Right kidney (tissue), 1 donor: Measurements from ENCODE around the gene C1orf232.
A peak's percentile ranks its signal among the peaks of the same experiment; 100 is the strongest.

Source experiments
- DNase-seq: peaks from one replicate; pipeline ENCODE4 v3.0.0-alpha.2; 2016

C1orf232 gene

DNA sequence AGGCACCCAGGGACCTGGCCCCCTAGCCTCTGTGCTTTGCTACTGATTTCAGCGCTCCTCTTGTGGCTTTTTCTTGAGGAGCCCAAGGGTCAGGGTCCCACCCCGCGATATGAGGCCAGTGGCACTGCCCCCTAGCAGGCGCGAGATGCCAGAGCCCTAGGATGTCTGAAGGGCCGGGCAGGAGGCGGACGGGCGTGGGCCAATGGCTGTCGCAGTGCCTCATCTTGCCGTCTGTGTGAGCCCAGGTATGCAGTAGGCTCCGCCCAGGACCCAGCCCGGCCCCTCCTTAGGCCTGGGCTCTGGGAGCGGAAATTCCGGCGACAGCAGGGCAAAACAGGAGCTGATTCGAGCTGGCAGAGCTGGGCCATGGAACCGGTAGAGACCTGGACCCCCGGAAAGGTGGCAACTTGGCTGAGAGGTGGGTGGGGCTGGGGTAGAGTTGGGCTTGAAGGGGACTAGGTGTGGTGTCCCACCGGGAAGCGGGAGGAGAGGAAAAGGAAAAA lies 8.5 kb upstream of the C1orf232 start, which contains the start of gene CNKSR1:
Gene CNKSR1 (plus strand): TSS at position 310 of the 503 bp plus-strand sequence. CDS start 57 bp downstream, at position 367.
- peak; percentile 47 for DNase-seq

DNA sequence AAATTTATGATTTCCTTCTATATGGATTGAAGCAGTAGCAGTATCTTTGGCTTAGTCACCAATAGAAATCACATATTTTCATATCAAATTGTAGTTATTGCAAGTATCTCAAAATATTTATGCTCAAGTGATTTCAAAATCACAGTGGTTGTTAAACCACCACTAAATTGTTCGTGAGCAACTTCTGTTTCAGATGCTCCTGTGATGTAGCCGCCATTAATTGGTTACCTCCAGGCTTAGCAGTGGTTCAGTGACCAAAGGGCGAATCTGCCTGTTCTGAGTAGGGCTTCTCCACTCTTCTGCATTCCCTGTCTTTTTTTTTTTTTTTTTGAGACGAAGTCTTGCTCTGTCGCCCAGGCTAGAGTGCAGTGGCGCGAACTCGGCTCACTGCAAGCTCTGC lies 6.6 kb upstream of the C1orf232 start:
- no peak for DNase-seq

DNA sequence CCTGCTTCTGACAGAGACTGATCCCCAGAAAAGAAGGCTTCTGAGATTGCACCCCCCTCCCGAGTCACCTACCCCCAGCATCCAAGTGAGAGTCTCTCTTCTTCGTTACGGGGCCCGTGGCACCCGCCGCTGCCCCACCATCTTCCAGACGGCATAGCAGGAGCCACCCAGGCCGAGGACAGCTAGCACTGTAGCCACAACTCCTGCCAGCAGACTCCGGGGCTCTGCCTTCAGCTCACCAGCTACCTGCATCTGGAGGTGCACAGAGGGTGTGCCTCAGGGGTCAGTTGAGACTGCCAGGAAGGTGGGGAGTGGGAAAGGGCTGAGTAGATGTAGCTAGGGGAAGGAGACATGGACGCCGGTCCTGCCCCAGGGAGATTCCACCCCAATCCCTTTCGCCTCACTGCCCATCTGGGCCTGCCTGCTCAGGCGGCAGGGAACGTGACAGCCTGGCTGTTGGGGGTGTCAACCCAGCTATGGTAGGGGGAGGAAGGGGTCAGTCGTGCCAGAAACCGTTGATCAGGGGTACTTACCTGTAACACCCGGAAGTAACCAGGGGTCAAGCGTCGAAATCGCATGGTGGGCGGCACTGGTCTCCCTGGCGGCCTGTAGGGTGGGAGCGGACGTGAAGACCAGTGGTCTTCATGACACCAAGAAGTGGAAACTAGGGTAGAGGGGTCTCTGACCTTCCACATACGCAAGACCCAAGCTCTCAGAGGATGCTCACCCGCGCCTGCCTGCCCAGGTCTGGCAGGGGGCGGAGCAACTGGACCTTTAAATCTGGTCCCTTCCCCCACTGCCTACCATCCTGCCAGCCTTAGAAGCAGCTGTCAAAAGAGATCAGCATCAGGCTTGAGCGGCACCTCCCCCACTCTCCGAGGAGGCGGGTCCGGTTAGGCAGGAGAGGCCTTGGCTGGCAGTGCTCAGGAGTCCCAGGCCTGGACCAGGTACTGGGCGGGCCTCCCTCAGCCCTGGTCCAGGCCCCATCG lies 2.6 kb upstream of the C1orf232 start, which contains the start of gene ZNF593OS:
Gene ZNF593OS (minus strand): TSS at position 749 of the 989 bp plus-strand sequence. CDS start 171 bp downstream, at position 578.
- DNase-seq: no peak

DNA sequence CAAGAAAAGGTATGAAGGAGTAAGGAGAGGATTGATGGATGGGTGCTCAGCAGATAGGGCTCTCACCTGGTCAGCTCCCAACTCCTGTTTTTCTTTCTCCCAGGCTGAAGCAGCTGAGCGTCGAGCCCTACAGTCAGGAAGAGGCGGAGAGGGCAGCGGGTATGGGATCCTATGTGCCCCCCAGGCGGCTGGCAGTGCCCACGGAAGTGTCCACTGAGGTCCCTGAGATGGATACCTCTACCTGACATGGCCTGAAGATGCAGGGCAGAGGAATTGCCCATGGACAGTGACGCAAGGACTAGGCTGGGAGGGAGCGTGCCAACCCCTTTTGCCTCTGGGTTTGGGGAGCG lies 1.7 kb upstream of the C1orf232 start:
- no peak for DNase-seq

DNA sequence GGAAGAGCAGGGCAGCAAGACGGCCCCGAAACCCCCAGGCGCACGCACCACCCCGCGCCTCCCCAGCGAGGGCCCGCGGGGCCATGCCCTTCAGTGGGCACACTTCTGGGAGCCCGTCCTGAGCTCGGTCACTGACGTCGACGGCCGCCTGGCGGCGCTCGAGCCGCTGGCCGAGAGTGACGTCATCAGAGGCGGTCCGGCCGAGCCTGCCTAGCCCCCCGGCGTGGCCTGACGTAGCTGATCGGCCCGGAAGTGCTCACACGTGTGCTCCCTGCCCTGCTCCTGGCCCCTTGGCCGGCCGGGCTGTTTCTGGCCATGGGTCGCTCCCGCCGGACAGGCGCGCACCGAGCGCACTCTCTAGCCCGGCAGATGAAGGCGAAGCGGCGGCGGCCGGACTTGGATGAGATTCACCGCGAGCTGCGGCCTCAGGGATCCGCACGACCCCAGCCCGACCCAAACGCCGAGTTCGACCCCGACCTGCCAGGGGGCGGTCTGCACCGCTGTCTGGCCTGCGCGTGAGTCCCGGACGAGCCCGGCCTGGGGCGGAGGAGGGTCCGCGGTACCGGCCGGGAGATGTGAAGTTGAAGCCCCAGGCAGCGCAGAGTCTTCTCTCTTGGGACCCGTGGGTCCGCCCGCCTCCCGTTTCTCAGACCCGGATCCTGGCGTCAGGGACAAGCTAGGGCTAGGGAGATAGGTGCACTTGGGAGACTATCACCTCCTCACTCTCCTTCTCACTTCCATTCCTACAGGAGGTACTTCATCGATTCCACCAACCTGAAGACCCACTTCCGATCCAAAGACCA lies 1.1 kb upstream of the C1orf232 start, which contains the start of gene ZNF593:
Gene ZNF593 (plus strand): TSS at position 240 of the 803 bp plus-strand sequence. CDS start 76 bp downstream, at position 316.
- DNase-seq: peak; percentile 90

DNA sequence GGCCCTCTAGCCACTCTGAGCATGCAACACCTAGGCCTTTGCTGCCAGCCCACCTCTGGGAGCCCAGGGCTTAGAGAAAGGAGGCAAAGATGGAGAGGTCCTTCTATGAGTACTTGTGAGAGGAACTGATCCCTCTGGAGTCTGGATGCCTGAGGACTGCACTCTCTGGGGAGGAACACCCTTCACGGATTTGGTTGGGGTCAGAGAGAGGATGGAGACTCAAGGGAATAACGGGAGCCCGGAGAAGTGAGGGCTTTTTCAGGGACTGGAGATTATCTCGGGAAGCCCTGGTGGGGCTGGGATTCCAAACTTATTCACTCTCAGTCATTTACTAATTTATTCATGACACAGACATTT lies 413 bp upstream of the C1orf232 start:
- peak; percentile 33 for DNase-seq

DNA sequence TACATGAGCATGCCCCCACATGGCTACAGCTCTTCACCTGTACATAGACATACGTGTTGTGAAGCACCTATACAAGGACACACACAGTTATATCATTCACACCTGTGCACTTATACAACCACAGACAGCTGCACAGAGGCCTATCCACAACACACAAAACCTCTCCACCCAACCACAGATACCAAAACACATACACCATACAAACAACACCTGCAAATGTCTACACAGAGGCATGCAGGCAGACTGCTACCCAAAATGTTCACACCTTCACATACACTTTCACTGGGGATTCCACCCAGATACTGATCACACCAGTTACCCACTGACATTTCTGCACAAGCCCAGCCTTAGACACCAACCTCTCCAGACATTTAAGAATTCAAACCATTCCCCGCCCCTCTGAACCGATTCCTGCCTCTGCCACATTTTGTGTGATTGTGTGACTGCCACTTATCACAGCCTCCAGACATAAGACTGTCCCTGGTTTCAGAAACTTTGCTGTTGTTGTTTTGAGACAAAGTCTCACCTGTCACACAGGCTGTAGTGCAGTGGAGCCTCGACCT lies 2.0 kb downstream of the C1orf232 start:
- no peak for DNase-seq

DNA sequence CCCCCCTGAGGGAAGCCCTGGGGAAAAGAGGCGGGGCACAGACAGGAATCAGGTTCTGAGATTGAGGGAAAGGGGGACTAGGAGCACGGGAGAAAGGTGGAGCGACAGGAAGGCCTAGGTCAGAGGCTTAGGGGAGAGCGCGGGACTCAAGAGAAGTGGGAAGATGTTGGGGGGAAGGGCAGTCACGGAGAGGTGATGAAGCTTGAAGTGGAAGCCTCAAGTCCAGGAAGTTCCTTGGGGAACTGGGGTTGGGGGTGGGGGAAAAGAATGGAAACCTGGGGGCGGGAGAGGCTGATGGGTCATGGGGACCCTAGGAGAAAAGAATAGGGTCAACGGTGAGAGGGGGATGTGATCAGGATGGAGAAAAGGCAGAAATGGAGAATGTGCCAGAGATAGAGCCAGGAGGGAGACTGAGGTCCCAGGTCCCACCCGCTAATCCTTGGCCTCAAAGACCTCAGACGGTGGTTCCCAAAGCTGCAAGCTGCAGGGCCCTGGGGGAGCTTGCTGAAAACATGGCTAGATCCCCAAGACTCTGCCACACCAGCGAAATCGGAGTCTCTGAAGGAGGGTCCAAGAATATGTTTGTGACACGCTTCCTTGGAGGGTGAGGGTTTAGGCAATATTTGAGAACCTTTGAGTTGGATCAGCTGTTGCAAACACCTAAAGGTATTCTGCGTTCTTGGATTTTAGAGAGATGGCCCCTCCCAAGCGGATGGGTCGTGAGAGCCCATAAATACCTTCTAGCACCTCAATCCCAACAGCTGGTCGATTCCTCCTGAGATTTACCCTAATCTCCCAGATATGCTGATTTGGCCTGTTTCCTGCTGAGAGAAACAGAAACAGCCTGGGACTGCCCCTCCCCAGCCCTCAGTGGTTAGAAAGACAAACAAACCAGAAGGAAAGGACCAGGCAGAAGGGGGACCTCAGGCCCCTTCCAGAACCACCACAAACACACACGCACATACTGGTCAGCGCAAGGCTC lies 3.6 kb downstream of the C1orf232 start:
- DNase-seq: no peak

DNA sequence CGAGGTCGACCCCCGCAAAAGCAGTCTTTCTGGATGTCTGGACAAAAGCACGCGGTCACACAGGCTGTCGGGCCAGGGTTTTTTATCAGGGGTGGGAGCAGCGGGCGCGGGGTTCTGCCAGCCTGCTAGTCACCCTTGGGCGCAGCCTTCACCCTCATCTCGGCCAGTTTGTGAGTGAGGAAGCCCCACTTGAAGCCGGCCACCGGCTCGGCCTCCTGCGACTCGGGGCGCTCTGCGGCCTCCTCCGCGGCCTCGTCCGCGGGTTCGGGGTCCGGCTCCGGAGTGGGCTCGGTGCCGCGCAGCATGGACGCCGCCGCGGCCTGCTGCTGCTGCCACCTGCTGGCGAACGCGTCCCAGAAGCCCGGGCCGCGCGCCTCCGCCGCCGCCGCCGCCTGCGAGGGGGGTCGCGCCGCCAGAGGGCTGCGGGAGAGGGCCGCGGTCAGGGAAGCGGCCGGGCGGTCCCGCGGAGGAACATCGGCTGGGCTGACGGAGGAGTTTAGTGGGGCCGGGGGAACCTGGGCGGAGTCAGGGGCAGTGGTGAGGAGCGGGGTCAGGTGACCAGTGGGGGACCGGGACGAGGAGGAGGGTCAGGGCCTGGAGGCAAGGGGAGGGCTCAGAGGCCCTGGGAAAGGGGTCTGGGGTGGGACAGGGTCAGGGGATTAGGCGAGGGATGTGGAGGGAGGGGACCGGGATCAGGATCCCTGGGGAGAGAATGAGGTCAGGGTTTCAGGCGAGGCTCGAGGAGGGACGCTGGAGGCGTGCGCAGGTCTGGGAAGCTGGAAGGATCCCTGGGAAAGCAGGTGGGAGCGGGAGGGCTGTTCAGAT lies 4.5 kb downstream of the C1orf232 start:
- peak; percentile 78 for DNase-seq

DNA sequence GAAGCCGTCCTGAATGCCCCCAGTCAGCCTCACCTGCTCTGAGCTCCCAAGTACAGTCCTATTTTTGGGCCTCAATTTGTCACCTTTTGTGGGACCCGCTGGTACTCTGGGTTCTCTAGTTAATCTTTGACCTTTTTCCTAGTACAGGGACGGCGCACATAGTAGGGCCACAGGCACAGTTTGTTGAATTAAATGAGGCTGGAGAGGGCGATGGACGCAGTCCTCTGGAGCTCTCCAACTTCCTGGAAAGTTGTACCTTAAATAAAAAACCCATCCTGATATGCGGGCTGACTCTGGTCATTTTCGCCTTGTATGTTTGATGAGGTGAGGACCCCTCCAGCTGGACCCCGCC lies 5.1 kb downstream of the C1orf232 start:
- no peak for DNase-seq

DNA sequence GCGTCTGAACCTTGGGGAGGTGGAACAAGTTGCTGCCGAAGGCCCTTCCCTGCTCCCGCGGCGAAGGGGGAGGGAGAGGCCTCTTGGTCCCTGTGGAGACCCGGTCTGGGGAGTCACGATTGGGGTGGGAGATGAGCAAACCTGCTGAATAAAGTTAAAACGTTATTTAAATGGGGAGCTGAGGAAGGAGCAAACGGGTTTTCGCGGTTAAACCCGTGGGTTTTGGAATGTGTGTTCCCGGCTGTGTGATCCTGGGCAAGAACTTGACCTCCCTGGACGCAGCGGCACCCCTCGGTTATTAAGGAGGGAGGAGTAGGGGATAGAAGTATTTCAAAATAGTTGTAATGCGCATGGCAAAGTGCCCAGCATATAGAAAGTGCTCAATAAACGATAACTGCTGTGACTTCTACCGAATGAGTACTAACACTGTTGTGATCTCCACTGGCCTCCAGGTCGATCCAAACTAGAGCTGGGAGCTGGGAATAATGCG lies 6.5 kb downstream of the C1orf232 start:
- no peak for DNase-seq

DNA sequence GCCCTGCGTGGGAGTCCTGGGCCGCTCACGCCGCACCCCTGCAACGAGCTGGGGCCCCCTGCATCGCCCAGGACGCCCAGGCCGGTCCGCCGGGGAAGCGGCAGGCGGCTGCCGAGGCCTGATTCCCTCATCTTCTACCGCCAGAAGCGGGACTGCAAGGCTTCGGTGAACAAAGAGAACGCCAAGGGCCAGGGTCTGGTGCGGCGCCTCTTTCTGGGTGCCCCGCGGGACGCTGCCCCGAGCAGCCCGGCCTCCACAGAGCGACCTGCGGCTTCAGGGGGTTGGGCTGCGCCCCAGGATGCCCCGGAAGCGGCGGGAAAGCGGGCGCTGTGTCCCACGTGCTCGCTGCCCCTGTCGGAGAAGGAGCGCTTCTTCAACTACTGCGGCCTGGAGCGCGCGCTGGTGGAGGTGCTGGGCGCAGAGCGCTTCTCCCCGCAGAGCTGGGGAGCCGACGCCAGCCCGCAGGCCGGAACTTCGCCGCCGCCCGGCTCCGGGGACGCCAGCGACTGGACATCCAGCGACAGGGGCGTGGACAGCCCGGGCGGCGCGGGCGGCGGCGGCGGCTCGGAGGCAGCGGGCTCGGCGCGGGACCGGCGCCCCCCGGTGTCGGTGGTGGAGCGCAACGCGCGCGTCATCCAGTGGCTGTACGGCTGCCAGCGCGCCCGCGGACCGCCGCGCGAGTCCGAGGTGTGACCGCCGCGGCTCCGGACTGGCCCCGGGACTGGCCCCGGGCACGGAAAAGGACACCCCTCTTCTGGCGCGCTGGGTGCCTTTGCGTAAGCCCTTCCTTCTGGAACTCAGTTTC lies 7.1 kb downstream of the C1orf232 start:
- DNase-seq: peak; percentile 92

DNA sequence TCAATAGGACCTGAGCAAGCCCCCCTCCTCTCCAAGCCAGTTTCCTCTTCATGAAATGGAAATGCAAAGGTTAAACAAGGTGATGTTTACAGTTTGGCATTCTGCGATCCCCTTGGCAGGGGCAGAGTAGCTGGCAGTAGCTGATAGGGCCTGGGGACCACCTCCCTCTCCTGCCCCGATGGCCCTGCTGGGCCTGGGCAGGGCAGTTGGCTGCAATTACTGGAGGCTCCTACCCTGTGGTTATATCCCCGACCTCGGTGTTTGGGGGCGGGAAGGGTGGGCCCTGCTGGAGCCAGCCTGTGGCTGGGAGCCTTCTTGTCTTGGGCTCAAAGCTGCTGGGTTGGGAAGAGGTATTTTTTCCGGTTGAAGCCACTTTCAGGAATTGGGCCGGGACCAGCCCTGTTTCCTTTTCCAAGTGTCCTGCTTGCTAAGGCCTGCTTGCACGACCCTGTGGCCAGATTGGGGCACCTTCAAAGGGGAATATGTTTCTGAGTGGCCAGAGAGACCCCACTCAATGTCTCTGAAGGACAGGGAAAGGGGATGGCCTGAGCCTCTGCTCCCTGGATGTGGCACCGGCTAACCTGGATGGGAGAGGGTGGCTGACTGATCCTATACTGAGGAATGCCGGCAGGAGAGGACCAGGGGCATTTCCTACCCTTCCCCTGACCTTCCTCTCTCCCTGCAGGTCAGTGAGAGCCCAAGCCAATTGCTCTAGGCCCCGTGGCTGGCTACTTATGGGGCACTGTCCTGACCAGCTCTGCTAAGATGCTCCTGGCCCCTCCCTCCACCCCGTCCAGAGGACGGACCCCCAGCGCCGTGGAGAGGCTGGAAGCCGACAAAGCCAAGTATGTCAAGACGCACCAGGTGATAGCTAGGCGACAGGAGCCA lies 8.0 kb downstream of the C1orf232 start:
- DNase-seq: no peak

DNA sequence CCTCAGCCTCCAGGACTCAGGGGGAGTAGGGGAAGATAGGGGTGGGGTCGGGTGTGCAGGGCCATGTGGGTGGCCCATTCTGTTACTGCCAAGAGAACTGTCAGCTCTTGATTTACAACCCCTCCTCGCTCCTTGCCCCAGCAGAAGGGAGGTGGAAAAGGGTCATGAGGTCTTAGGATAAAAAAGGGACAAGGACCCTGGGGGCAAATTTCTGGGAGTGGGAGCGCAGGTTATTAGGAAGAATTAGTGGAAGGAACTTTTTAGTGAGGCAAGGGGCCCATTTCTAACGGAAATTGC lies 9.1 kb downstream of the C1orf232 start:
- DNase-seq: no peak

DNA sequence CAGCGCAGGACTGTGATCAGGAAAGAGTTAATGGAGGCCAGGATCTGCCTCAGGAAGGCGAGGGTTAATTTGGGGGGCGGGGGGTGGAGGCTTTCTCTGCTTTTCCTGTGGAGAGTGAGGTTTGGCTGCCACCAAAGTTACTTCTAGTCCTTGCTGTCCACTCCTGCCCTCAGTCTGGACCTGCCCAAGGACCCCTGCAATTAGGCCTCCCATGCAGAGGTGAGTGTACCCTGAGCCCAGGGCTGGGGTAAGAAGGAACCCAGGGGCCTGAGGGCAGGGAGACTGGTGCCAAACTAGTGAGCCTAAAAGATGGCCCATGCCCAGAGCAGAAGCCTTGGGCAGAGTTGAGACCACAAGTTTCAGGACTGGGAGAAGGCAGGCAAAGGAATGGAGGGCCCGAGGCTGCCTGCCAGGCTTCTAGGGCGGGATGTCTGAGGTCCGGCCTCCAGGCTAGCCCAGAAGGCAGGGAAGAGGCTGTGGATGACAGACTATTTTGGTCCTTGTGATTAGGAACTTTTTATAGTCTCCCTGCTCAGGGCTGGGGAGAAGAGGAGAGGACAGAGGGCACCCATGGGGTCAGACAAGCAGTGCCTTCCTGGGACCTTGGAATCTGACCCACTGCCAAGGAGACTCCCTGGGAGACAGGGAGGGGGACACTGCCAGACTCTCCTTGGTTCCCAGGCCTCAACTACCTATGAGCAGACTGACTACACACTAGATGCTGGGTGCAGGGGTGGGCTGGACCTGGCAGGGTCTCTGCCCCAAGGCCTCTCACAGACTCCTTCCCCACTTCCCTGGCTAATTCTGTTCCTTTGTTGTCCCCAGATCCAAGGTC lies 9.6 kb downstream of the C1orf232 start, which contains the start of gene FAM110D:
Gene FAM110D (plus strand): TSS at position 172 of the 835 bp plus-strand sequence. CDS start 2,213 bp downstream, outside the sequence.
- DNase-seq: no peak

DNA sequence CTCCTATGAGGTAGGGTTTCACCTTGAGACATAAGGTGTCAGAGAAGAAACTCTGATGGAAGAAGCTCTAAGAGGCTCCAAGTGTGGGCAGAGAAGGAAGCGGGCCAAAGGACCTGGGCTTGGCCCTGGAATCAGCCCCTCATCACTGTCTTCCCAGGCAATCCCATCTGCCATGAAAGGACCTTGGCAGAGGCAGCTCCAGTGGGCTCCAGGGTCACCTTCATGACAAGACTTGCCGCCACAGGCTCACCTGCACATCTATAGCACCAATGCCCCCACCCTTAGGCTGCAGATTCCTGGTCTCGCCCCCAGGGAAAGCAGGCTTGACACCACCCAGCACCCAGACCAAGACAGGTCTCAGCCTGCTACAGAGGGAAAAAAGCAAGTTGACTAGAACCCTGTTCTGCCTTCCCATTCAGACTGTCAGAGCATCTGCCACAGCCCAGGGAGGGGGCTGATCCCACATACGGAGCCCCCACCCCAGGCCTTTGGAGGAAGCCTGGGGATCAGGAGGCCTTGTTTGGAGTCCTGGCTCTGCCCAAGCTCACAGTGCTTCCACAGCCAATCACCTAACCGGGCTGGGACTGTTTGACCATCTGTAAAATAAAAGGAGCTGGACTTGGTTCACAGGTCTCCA lies 10.4 kb downstream of the C1orf232 start:
- no peak for DNase-seq
